Stimulated activated CD4-positive, alpha-beta T cell treated with anti-CD3 and anti-CD28 coated beads, TNF-alpha, amount 100 ng/mL, for 1 hour (primary cell): Measurements from ENCODE around the gene PRRT4.
A peak's percentile ranks its signal among the peaks of the same experiment; 100 is the strongest.

ENCODE experiments used
- DNase-seq, 3 donors: peaks; one replicate each; pipeline ENCODE4 v3.0.0-alpha.2; 2020; ENCODE audit warnings: low read depth in 3 of 3, low spot score in 1 of 3

The PRRT4 gene

GRCh38 chr7:128376077-128376476 is 14.6 kb upstream of the PRRT4 start:
- DNase-seq: no peak

- DNase-seq: no peak
Observed at GRCh38 chr7:128374041-128374440, 12.6 kb upstream of the PRRT4 start.

GRCh38 chr7:128373606-128374005 is 12.1 kb upstream of the PRRT4 start:
- no peak for DNase-seq

GRCh38 chr7:128370491-128370890 is 9.0 kb upstream of the PRRT4 start:
- no peak for DNase-seq

- no peak for DNase-seq
Observed at GRCh38 chr7:128366986-128367385, 5.5 kb upstream of the PRRT4 start.

- DNase-seq: no peak
Observed at GRCh38 chr7:128366300-128366699, 4.8 kb upstream of the PRRT4 start.

GRCh38 chr7:128365432-128365831 is 3.9 kb upstream of the PRRT4 start:
- DNase-seq: no peak

GRCh38 chr7:128364166-128364870 is 2.8 kb upstream of the PRRT4 start:
- no peak for DNase-seq

- no peak for DNase-seq
Observed at GRCh38 chr7:128363261-128363721, 1.8 kb upstream of the PRRT4 start.

- no peak for DNase-seq
Observed at GRCh38 chr7:128362670-128363069, 1.2 kb upstream of the PRRT4 start.

GRCh38 chr7:128360359-128360678 is 1.2 kb downstream of the PRRT4 start:
- DNase-seq: no peak

GRCh38 chr7:128359939-128360338 is 1.6 kb downstream of the PRRT4 start:
- DNase-seq: no peak

- no peak for DNase-seq
Observed at GRCh38 chr7:128359336-128359735, 2.2 kb downstream of the PRRT4 start.

- DNase-seq: no peak
Observed at GRCh38 chr7:128358233-128358632, 3.3 kb downstream of the PRRT4 start.

GRCh38 chr7:128357217-128357613 is 4.3 kb downstream of the PRRT4 start:
- DNase-seq: no peak

GRCh38 chr7:128356546-128357216 is 4.8 kb downstream of the PRRT4 start:
- DNase-seq: no peak

- DNase-seq: no peak
Observed at GRCh38 chr7:128353610-128354009, 7.9 kb downstream of the PRRT4 start.

GRCh38 chr7:128353189-128353588 is 8.3 kb downstream of the PRRT4 start:
- no peak for DNase-seq

GRCh38 chr7:128352636-128353035 is 8.9 kb downstream of the PRRT4 start:
- no peak for DNase-seq

- peak in 1 of 3 donors; percentile 33 for DNase-seq
Observed at GRCh38 chr7:128352153-128352537, 9.3 kb downstream of the PRRT4 start.

GRCh38 chr7:128351296-128352152 is 10.0 kb downstream of the PRRT4 start:
- no peak for DNase-seq

- DNase-seq: no peak
Observed at GRCh38 chr7:128350708-128351295, 10.7 kb downstream of the PRRT4 start.
